ENCODE measurements around the gene PAX8.

- TF ChIP-seq POLR2A (IDR thresholded peaks at IDR 0.05) (no peak), CTCF (IDR thresholded peaks at IDR 0.05 in 8 of 11, conservative IDR thresholded peaks at IDR 0.05 in 3 of 11) (no peak)
Measured at GRCh38 chr2:113217455-113218282, 61.1 kb downstream of the PAX8 start.
